ENCODE results near the gene TAF4. TPM values are rescaled to one million over a fixed set of nuclear protein-coding genes. Genes with fewer than 3 reads are reported as not detected.

Gene TAF4
- total RNA-seq, 1 donor from 2014 or later = 7.6 TPM

DNA sequence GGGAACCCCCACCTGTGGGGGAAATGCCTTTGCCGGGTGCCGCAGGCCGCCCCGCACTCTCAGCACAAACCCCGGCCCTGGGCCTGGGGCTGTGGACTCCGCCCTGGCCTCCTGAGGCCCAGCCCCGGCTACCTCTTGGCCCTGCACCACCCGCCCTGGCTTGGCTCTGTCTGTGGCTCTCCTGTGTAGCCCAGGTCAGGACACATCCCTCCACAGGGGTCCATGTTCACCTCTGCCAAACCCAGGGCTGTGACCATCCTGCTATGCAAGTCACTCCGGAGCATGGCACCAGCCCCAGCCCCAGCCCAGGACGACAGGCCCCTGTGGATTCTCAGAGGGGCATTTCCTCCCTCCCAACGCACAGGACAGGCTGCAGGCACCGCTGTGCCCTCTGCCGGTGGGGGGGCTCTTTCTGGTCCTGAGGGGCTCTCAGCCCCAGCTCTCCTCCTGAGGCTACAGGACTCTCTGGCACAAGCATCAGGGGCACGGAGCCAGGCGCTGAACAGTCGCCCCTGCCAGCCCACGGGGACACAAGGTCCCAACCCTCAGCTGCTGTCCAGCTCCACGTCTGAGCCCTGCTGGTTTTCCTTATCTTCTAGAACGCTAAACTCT lies 45.7 kb downstream of the TAF4 start:
- DNase-seq = no peak

DNA sequence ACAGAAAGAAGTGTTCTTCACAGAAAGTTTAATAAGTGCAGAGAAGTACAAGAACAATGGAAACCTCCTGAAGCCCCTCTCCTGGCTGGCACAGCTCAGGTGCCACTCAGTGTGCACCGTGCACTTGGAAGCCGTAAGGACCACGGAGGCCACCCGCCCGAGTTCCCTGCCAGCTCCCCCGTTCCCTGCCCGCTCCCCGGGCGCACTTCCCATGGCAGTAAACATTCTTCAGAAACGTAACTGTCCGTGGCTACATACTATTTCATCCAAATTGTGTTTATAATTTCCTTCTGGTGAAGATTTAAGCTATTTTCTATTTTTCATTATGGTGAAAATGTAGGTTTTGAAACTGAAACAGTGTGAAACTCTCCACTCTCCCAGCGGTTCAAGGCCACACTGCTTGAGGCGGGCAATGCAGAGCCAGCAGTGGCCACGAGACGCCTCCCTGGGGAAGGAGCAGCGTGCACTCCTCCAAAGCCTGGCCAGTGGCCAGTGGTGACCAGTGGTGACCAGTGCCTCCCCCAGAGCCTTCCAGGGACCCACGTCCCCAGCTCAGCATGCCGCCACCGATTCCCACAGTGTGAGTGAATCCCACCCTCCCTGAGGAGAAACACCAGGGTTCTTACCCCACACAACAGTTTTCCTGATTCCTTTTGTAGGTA lies 46.4 kb downstream of the TAF4 start:
- DNase-seq = no peak

GRCh38 chr20:62018437-62019143 lies 47.1 kb downstream of the TAF4 start:
- DNase-seq = no peak

GRCh38 chr20:62015540-62016288 lies 50.0 kb downstream of the TAF4 start:
- no peak for DNase-seq

GRCh38 chr20:62014889-62015537 lies 50.7 kb downstream of the TAF4 start:
- DNase-seq = no peak

DNA sequence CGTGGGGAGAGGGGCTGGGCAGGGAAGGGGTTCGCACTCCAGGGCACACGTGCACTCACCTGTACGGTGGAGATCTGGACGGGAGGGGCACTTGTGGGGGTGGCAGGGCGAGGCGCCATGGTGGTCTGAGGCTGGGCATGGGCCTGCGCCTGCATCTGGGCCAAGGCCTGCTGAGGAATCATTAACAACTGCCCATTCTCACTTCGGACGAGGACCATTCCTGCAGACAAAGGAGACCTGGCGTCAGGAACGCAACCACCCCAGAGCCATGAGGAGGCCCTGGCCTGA lies 51.2 kb downstream of the TAF4 start:
- no peak for DNase-seq

- DNase-seq = no peak
These were observed 53.0 kb downstream of the TAF4 start for GRCh38 chr20:62012631-62013030.

GRCh38 chr20:62011938-62012534 lies 53.6 kb downstream of the TAF4 start:
- DNase-seq = no peak

GRCh38 chr20:62011403-62011790 lies 54.3 kb downstream of the TAF4 start:
- no peak for DNase-seq

GRCh38 chr20:62010551-62011402 lies 54.9 kb downstream of the TAF4 start:
- DNase-seq = peak; percentile 23

DNA sequence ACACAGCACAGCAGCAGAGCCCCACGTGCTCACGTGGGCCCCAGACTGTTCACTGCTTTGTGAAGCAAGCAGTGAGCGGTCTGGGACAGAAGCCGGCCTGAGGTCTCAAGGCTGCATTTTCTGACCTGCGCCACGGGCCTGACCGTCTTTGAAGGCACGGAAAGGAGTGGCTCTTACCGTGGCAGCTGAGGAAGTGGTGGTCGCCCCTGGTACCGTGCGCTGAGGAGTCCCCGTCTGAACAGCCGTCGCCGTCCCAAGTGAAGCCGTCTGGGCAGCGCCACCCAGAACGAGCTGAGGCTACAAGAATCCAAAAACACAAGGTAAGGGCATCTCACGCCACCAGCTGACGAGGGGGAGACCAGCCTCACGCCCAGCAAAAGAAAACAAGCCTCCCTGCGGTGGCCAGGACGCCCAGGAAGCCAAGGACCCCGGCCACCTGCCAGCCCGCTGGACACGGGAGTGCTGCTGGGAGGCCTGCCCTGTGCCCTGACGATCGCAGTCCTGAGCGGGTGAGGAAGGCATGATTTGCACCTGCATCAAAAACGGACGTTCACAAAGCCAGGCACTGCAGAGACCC lies 55.7 kb downstream of the TAF4 start:
- no peak for DNase-seq

DNA sequence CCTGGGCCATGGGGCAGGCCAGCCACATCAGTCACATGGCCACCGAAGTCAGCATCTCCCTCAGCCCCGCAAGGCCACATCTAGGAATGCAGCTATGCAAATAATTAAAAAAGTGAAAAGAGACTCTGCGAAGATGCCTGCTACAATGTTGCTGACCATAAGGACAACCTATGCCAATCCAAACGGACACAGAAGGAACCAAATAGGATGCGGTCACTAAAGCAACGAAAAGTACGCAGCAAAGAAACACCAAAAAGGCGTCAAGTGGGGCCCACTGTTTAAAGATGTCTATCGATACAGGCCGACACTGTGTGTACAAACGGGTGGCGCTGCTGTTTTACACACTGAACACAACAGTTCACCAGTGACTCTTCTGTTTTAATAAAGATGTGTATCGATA lies 56.4 kb downstream of the TAF4 start:
- DNase-seq = no peak

- DNase-seq = no peak
These were observed 57.0 kb downstream of the TAF4 start for GRCh38 chr20:62008643-62009183.

- DNase-seq = no peak
These were observed 58.5 kb downstream of the TAF4 start for GRCh38 chr20:62007127-62007647.

DNA sequence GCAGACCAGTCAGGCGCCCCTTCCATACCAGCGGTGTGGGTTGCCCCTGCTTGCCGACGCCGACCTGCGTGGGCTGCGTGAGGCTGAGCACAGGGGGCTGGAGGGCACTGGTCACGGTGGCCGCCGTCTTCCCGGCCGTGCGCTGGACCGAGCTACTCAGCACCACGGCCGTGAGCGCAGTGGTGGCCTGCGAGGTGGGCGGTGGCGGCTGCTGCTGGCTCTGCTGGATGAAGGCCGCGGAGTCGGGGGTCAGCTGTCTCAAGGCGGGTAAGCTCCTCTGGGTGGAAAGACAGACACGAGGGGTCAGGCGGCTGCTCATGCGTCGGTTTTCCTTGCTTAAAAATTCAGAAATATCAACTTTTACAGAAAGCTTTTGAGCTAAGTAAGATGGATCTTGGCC lies 59.2 kb downstream of the TAF4 start:
- DNase-seq = no peak

- no peak for DNase-seq
These were observed 61.1 kb downstream of the TAF4 start for GRCh38 chr20:62004614-62005013.

- no peak for DNase-seq
These were observed 61.9 kb downstream of the TAF4 start for GRCh38 chr20:62003567-62004405.

GRCh38 chr20:62002882-62003480 lies 62.7 kb downstream of the TAF4 start:
- no peak for DNase-seq

DNA sequence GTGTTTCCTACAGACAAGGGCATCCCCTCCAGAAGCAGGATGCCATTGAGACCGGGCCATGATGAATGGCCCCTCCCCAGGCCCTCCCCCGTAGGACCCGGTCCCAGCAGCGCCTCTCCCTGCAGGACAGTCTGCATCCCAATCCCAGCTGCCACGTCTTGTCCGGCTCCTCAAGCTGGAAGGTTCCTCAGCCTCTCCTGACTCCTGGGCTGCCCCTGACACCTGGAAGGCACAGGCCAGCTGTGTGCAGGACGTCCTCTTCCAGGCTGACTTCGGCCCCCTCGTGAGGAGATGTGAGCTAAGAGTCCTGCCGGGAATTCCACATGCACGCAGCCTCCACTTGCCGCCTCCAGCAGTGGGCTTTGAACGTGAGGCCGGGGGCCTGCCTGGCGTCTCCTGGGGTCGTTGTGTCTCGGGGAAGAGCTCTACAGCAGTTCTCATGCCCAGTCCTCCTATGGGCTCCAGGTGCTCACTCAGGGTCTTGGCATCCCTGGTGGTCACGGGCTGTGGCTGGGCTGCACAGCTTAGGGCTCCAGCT lies 64.4 kb downstream of the TAF4 start:
- DNase-seq = no peak
